GM21619 (cell line): ENCODE measurements around the gene TMC3.

Experiments used
- ATAC-seq: cut with Tn5 transposase; IDR thresholded peaks from one replicate; pipeline ENCODE4 v1.9.1; 2021; ENCODE audit not compliant: unreplicated experiment

The TMC3 gene

GRCh38 chr15:81301385-81301784 is 72.6 kb downstream of the TMC3 start:
- ATAC-seq = no peak

DNA sequence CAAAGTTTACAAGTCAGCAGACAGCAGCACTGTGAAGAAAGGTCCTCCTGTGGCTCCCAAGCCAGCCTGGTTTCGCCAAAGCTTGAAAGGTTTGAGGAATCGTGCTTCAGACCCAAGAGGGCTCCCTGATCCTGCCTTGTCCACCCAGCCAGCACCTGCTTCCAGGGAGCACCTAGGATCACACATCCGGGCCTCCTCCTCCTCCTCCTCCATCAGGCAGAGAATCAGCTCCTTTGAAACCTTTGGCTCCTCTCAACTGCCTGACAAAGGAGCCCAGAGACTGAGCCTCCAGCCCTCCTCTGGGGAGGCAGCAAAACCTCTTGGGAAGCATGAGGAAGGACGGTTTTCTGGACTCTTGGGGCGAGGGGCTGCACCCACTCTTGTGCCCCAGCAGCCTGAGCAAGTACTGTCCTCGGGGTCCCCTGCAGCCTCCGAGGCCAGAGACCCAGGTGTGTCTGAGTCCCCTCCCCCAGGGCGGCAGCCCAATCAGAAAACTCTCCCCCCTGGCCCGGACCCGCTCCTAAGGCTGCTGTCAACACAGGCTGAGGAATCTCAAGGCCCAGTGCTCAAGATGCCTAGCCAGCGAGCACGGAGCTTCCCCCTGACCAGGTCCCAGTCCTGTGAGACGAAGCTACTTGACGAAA is 74.3 kb downstream of the TMC3 start:
- ATAC-seq = no peak

DNA sequence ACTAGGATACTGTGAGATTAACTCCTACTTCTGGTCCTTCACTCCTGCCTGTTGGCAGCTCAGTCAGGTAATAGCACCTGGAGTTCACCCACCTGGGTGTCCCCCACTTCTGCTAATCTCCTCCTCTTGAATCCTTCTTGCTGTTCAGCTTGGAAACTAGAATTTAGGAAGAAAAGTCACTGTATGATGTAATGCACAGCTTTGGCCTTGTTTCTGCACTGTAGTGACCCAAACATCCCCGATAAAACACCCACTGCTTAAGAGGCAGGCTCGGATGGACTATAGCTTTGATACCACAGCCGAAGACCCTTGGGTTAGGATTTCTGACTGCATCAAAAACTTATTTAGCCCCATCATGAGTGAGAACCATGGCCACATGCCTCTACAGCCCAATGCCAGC is 74.9 kb downstream of the TMC3 start:
- ATAC-seq = no peak

DNA sequence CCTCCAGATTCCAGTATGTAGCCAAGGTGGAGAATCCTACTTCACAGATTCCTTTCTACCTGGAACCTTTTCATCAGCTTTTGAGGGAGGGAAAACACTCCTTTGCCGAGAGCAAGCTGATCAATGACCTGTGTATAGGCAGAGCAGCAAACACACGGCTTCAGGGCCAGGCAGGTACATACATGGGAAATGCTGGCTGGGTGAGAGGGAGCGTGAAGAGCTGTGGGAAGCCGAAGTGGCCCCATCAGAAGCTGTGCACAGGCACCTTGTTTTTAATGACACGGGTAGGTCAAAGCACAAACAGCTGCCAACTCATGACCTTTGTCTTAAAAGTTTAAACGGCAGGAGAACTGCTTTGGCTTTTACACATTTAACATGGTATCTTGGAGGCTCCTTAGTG is 75.4 kb downstream of the TMC3 start:
- no peak for ATAC-seq

GRCh38 chr15:81297603-81298575 is 76.1 kb downstream of the TMC3 start:
- no peak for ATAC-seq

DNA sequence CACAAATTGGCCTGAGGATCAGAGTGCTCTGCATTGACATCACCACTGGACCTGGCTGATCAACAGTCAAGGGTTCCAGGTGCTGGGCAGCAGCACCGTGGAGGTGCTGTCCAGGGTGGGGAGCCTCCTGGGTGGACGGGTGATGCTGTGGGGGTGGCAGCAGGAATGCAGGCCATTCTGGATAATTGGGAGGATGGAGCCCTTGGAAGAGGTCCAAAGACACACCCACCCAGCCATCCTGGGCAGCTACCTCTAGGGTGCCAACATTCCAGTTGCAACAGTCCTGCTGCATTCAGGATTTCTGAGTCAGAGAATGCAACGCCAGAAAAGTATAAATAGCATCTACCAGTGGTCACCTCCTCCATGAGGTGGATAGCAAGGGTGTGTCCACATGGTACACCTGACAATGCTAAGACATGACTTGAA is 76.9 kb downstream of the TMC3 start:
- ATAC-seq = no peak

GRCh38 chr15:81296673-81297072 is 77.3 kb downstream of the TMC3 start:
- peak; percentile 45 for ATAC-seq

- no peak for ATAC-seq
Observed at GRCh38 chr15:81296186-81296585, 77.8 kb downstream of the TMC3 start.

DNA sequence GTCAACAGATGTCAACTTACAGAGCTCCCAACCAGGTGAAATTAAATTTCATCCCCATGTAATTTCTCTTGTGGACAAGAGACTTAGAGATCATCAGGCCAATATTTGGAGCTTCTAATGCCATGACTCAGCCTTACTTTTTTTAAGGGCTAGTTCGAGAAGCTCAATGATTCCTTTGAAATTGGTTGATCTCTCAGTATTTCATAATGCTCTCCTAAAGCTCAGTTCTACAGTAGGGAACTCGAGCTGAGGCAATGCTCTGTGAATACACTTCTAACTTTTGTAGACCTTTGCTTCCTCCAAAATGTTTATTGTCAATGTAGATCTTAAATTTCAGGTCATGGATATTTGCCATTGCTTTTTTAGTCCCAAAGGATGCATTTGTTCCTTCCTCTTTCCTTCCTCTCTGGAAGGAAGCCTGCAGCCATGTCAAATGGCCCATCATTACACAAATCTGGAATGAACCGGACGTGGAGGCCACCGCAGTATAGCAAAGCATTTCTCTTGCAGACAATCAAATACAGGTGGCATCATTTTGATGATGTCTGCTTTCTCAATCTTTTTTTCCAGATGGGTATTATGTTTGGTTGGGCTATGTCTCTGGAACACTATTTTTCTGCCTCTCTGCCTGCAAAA is 78.4 kb downstream of the TMC3 start:
- ATAC-seq = no peak

DNA sequence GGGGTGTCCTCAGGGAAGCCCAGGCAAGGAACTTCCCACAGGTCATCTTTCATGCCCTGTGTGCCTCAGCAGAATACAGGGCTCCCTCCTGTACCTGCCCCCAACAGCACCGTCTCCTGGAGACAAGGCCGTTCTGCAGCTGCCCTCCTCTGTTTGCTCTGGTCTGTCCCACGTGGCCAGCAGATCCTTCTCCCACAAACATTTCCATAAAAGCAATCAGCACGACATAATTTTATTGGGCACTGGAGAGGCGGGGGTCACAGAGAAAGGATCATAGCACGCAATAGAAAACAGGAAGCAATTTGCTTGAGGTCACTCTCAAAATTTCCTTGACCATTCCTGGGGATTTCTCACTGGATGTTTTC is 79.5 kb downstream of the TMC3 start:
- no peak for ATAC-seq

GRCh38 chr15:81293728-81294515 is 80.1 kb downstream of the TMC3 start:
- ATAC-seq = peak; percentile 58

DNA sequence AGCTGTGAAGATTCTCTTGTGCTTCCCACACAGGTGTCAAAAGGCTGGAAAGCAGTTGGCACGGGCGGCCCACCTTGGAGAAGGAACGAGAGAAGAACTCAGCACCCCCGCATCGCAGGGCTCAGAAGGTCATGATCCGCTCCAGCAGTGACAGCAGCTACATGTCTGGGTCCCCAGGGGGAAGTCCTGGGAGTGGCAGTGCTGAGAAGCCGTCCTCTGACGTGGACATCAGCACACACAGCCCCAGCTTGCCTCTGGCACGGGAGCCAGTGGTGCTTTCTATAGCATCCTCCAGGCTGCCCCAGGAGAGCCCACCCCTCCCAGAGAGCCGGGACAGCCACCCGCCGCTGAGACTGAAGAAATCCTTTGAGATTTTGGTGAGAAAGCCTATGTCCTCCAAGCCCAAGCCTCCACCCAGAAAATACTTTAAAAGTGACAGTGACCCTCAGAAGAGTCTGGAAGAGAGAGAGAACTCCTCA is 81.5 kb downstream of the TMC3 start:
- peak; percentile 36 for ATAC-seq

DNA sequence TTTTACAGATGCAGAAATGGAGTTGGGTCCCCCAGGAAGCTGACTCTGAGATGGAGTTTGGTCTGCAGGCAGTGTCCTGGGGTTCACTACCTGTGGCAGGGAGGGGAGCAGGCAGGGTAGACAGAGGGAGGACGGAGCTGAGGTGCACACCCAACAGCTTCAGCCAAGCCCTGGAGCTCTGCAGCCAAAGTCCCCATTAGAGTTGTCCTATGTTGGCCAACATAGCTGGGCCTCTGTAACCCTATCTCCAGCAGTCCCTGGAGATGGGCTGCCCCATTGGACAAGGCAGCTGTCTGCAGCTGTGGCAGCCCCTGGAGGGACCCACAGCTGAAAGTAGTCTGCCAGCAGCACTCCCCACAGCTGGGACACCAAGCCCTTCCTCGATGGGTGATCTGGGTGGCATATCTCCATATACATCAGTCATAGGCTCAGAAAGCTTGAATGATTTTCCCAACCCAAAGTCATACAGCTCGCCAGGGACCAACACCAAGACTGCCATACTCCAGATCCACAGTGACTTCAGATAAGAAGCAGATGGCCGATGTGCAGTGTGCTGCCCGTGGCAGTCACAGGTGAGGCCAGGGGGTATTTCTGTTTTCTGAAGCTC is 82.0 kb downstream of the TMC3 start:
- ATAC-seq = no peak

GRCh38 chr15:81289910-81290309 is 84.1 kb downstream of the TMC3 start:
- no peak for ATAC-seq

- no peak for ATAC-seq
Observed at GRCh38 chr15:81288616-81289015, 85.4 kb downstream of the TMC3 start.

DNA sequence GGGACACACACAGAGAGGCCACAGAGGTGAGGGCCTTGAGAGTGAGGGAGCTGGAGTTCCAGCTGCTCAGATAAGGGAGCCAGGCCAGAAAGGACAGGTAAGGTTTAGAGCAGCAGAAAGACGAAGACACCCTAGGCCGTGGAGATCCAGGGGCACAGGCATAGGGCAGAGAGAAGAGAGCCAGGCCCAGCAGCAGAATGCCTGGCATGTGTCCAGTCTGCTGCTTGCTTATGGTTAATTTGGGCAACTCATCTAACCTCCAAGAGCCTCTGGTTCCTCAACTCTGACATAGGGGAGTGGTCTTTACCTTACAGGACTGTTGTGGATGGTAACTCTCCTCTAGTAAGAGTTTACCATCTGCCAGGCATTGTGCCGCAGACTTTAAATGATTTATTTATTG is 86.0 kb downstream of the TMC3 start:
- ATAC-seq = no peak

DNA sequence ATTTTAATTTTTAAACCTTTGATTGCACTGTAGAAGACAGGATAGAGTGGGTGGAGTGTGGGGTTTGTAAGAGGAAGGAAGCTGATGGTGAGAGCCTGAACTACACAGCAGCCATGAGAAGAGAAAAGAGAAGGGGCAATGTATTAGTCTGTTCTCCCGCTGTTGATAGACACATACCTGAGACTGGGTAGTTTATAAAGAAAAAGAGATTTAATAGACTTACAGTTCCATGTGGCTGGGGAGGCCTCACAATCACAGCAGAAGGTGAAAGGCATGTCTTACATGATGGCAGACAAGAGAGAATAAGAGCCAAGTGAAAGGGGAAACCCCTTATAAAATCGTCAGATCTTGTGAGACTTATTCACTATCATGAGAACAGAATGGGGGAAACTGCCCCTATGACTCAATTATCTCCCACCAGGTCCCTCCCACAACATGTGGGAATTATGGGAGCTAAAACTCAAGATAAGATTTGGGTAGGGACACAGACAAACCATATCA is 87.3 kb downstream of the TMC3 start:
- no peak for ATAC-seq

GRCh38 chr15:81285461-81285860 is 88.6 kb downstream of the TMC3 start:
- ATAC-seq = no peak

GRCh38 chr15:81284256-81285031 is 89.6 kb downstream of the TMC3 start:
- peak; percentile 53 for ATAC-seq

- ATAC-seq = no peak
Observed at GRCh38 chr15:81282911-81283310, 91.1 kb downstream of the TMC3 start.
